Measurements from ENCODE around the gene DDR2.

DNA sequence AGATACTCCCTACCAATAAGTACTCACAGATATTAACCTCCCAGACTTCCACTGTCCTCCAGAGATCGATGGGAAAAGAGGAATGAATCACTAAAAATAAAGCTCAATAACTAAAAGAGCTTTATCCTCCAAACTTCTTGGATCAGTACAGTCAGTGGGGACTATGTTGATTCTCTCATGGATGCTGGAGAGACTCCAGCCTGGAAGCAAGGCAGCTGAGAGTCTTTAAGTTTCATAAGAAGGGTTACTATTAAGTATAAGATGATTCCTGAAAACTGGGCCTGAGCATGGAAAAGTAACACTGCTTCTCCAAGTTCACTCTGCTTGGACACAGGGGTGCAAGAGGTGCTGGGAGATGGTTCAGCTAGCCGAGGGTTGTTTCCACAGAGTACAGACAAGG is 6.2 kb upstream of the DDR2 start:
- TF ChIP-seq, protein P1, sequence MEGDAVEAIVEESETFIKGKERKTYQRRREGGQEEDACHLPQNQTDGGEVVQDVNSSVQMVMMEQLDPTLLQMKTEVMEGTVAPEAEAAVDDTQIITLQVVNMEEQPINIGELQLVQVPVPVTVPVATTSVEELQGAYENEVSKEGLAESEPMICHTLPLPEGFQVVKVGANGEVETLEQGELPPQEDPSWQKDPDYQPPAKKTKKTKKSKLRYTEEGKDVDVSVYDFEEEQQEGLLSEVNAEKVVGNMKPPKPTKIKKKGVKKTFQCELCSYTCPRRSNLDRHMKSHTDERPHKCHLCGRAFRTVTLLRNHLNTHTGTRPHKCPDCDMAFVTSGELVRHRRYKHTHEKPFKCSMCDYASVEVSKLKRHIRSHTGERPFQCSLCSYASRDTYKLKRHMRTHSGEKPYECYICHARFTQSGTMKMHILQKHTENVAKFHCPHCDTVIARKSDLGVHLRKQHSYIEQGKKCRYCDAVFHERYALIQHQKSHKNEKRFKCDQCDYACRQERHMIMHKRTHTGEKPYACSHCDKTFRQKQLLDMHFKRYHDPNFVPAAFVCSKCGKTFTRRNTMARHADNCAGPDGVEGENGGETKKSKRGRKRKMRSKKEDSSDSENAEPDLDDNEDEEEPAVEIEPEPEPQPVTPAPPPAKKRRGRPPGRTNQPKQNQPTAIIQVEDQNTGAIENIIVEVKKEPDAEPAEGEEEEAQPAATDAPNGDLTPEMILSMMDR (conservative IDR thresholded peaks at IDR 0.05; ENCODE audit: low read length): no peak
- TF ChIP-seq EZH2phosphoT487 (IDR thresholded peaks at IDR 0.05; ENCODE audit: borderline replicate concordance, low read depth, low read length): no peak

Data from OCI-LY7 (cell line).